Measurements from ENCODE around the gene SPATA6. TPM values are rescaled to one million over a fixed set of nuclear protein-coding genes. Genes with fewer than 3 reads are reported as not detected.
"Not testable (repeated sequence)": the region's sequence is repeated elsewhere in the genome, so short reads cannot be mapped to it uniquely, and the experiment has no call there.

SPATA6 gene
- total and polyA plus RNA-seq, 2 experiments from 2014 or later: 3.4 to 4.5 TPM

- Histone ChIP-seq H3K9me3 (ENCODE audit: low read depth) (no peaks in the 10 kb centered on the region), H3K27ac (no peak overlapping the region), H3K27me3 (no peaks in the 10 kb centered on the region), H3K9me2 (replicated peaks; ENCODE audit: insufficient read depth) (no peaks in the 10 kb centered on the region), H3K4me1 (ENCODE audit: insufficient read depth) (no peaks in the 10 kb centered on the region), H3K79me2 (no peaks in the 10 kb centered on the region), H3K4me2 (no peak overlapping the region), H3K4me3 (no peak overlapping the region), H3K36me3 (replicated peaks; ENCODE audit: insufficient read depth, low read depth) (no peaks in the 10 kb centered on the region), H4K20me1 (ENCODE audit: insufficient read depth, poor library complexity, severe bottlenecking) (no peaks in the 10 kb centered on the region), H2AFZ (no peak overlapping the region)
- no peak for DNase-seq (ENCODE audit: low spot score)
- no peak for TF ChIP-seq CTCF (IDR thresholded peaks at IDR 0.05; ENCODE audit: poor library complexity)
- TF ChIP-seq EZH2 (IDR thresholded peaks at IDR 0.05; ENCODE audit: borderline replicate concordance): no peak
- TF ChIP-seq EZH2phosphoT487 (IDR thresholded peaks at IDR 0.05; ENCODE audit: low read depth, severe bottlenecking, unreplicated experiment): no peak
These were observed 169.4 kb downstream of the SPATA6 start for GRCh38 chr1:48302652-48303051.

GRCh38 chr1:48294656-48295055 lies 177.3 kb downstream of the SPATA6 start:
- H3K4me2 ChIP-seq: no peak overlapping the region
- no peaks in the 10 kb centered on the region for H3K36me3 ChIP-seq (replicated peaks; ENCODE audit: insufficient read depth, low read depth)
- H2AFZ ChIP-seq: no peak overlapping the region
- no peak for DNase-seq (ENCODE audit: low spot score)
- H3K79me2 ChIP-seq: no peaks in the 10 kb centered on the region
- no peak overlapping the region for H3K4me3 ChIP-seq
- 89% methylated on average over 1 of the region's 1 CpG for WGBS (ENCODE audit: low lambda C conversion rate, missing lambda C conversion rate)
- H3K4me1 ChIP-seq (ENCODE audit: insufficient read depth): no peaks in the 10 kb centered on the region
- H3K27me3 ChIP-seq: no peaks in the 10 kb centered on the region
- TF ChIP-seq EZH2 (IDR thresholded peaks at IDR 0.05; ENCODE audit: borderline replicate concordance) (no peak), EZH2phosphoT487 (IDR thresholded peaks at IDR 0.05; ENCODE audit: low read depth, severe bottlenecking, unreplicated experiment) (no peak), CTCF (IDR thresholded peaks at IDR 0.05; ENCODE audit: poor library complexity) (no peak)
- H3K9me3 ChIP-seq (ENCODE audit: low read depth): no peaks in the 10 kb centered on the region
- H3K9me2 ChIP-seq (replicated peaks; ENCODE audit: insufficient read depth): no peaks in the 10 kb centered on the region
- H4K20me1 ChIP-seq (ENCODE audit: insufficient read depth, poor library complexity, severe bottlenecking): no peaks in the 10 kb centered on the region
- no peak overlapping the region for H3K27ac ChIP-seq

GRCh38 chr1:48294094-48294493 lies 177.9 kb downstream of the SPATA6 start:
- H3K4me3 ChIP-seq; H3K9me2 ChIP-seq (replicated peaks; ENCODE audit: insufficient read depth); H3K36me3 ChIP-seq (replicated peaks; ENCODE audit: insufficient read depth, low read depth); H3K27me3 ChIP-seq; H3K4me1 ChIP-seq (ENCODE audit: insufficient read depth); H3K4me2 ChIP-seq; H3K27ac ChIP-seq; H3K79me2 ChIP-seq; DNase-seq (ENCODE audit: low spot score); H3K9me3 ChIP-seq (ENCODE audit: low read depth); H2AFZ ChIP-seq; H4K20me1 ChIP-seq (ENCODE audit: insufficient read depth, poor library complexity, severe bottlenecking): not testable (repeated sequence)
- 93% methylated on average over 6 of the region's 6 CpGs for WGBS (ENCODE audit: low lambda C conversion rate, missing lambda C conversion rate)

- 99% methylated on average over 5 of the region's 5 CpGs for WGBS (ENCODE audit: low lambda C conversion rate, missing lambda C conversion rate)
These were observed 179.3 kb downstream of the SPATA6 start for GRCh38 chr1:48292706-48293105.

More at GRCh38 chr1:48292706-48293105, 179.3 kb downstream of the SPATA6 start:
- Histone ChIP-seq H3K79me2 (no peaks in the 10 kb centered on the region), H3K27ac (no peak overlapping the region), H3K9me3 (ENCODE audit: low read depth) (no peaks in the 10 kb centered on the region), H3K4me3 (no peak overlapping the region), H3K4me1 (ENCODE audit: insufficient read depth) (no peaks in the 10 kb centered on the region), H3K9me2 (replicated peaks; ENCODE audit: insufficient read depth) (no peaks in the 10 kb centered on the region), H3K4me2 (no peak overlapping the region), H2AFZ (no peak overlapping the region), H3K36me3 (replicated peaks; ENCODE audit: insufficient read depth, low read depth) (no peaks in the 10 kb centered on the region), H4K20me1 (ENCODE audit: insufficient read depth, poor library complexity, severe bottlenecking) (no peaks in the 10 kb centered on the region), H3K27me3 (no peaks in the 10 kb centered on the region)
- no peak for DNase-seq (ENCODE audit: low spot score)
- no peak for TF ChIP-seq EZH2phosphoT487 (IDR thresholded peaks at IDR 0.05; ENCODE audit: low read depth, severe bottlenecking, unreplicated experiment)
- no peak for TF ChIP-seq EZH2 (IDR thresholded peaks at IDR 0.05; ENCODE audit: borderline replicate concordance)
- TF ChIP-seq CTCF (IDR thresholded peaks at IDR 0.05; ENCODE audit: poor library complexity): no peak
